Keratinocyte (primary cell): ENCODE results near the gene SYTL1. TPM values are rescaled to one million over a fixed set of nuclear protein-coding genes. Genes with fewer than 3 reads are reported as not detected.

ENCODE experiments used
- DNase-seq: peaks from one replicate; pipeline ENCODE4 v3.0.0-alpha.2; 2011; ENCODE audit warnings: low read depth, missing footprints, low spot score
- FAIRE-seq: peaks from 2 replicates; lab custom pipeline; 2011; peaks lifted over from hg19 to GRCh38; lab: Jason Lieb, UNC
- H2AFZ ChIP-seq: 2 replicates; pipeline ENCODE4 v1.6.0; 2012; ENCODE audit warnings: low read length, control low read depth, inconsistent platforms; ENCODE audit not compliant: control insufficient read depth
- H3K27ac ChIP-seq: 2 replicates; pipeline ENCODE4 v1.5.1; 2011; ENCODE audit warnings: low read length; ENCODE audit not compliant: control insufficient read depth, insufficient read depth
- H3K27me3 ChIP-seq: 3 replicates; pipeline ENCODE4 v1.6.0; 2011; ENCODE audit warnings: low read length; ENCODE audit not compliant: control insufficient read depth, insufficient read depth; ENCODE audit errors: extremely low read depth
- H3K36me3 ChIP-seq, 2 experiments: 2 replicates in 1 of 2; 3 replicates in 1 of 2; pipeline ENCODE4 v1.5.1; 2011; ENCODE audit warnings: low read length in 2 of 2, mild to moderate bottlenecking in 1 of 2; ENCODE audit not compliant: control insufficient read depth in 2 of 2, insufficient read depth in 2 of 2; ENCODE audit errors: extremely low read depth in 1 of 2
- H3K4me1 ChIP-seq: 3 replicates; pipeline ENCODE4 v1.5.1; 2011; ENCODE audit warnings: low read length; ENCODE audit not compliant: control insufficient read depth, insufficient read depth; ENCODE audit errors: extremely low read depth
- H3K4me2 ChIP-seq: 3 replicates; pipeline ENCODE4 v1.6.0; 2011; ENCODE audit warnings: low read depth, low read length; ENCODE audit not compliant: control insufficient read depth, insufficient read depth; ENCODE audit errors: extremely low read depth
- H3K4me3 ChIP-seq, 3 experiments: fragments of 200-600 bp in 1 of 3; sonication (generic) in 1 of 3; 2 replicates in 2 of 3; 3 replicates in 1 of 3; pipeline ENCODE4 v1.5.1; 2011 to 2016; ENCODE audit warnings: low read length in 3 of 3, mild to moderate bottlenecking in 3 of 3, control low read depth in 2 of 3, inconsistent platforms in 1 of 3, low read depth in 1 of 3, mixed read lengths in 1 of 3, mixed run types in 1 of 3, moderate library complexity in 1 of 3; ENCODE audit not compliant: control insufficient read depth in 2 of 3, insufficient read depth in 2 of 3; ENCODE audit errors: extremely low read depth in 1 of 3
- H3K79me2 ChIP-seq: 2 replicates; pipeline ENCODE4 v1.6.0; 2012; ENCODE audit warnings: low read length; ENCODE audit not compliant: control insufficient read depth, insufficient read depth
- H3K9ac ChIP-seq: 3 replicates; pipeline ENCODE4 v1.6.0; 2011; ENCODE audit warnings: low read length; ENCODE audit not compliant: control insufficient read depth, insufficient read depth; ENCODE audit errors: extremely low read depth
- H3K9me1 ChIP-seq: 3 replicates; pipeline ENCODE4 v1.6.0; 2011; ENCODE audit warnings: low read length; ENCODE audit not compliant: control insufficient read depth, insufficient read depth; ENCODE audit errors: extremely low read depth
- H3K9me3 ChIP-seq: 2 replicates; pipeline ENCODE4 v1.5.1; 2012; ENCODE audit warnings: low read depth, low read length; ENCODE audit not compliant: control insufficient read depth
- H4K20me1 ChIP-seq: 3 replicates; pipeline ENCODE4 v1.6.0; 2011; ENCODE audit warnings: low read length; ENCODE audit not compliant: control insufficient read depth, insufficient read depth; ENCODE audit errors: extremely low read depth
- EZH2 ChIP-seq: IDR thresholded peaks from one replicate; pipeline ENCODE4 v1.6.1; 2012; ENCODE audit warnings: inconsistent platforms, mild to moderate bottlenecking, low read length, moderate library complexity
- dilution Hi-C: fragments of 300-500 bp; cut with MboI; formaldehyde crosslinking; loops from one replicate; pipeline ENCODE4 v1.7.0; 2020; ENCODE audit warnings: low sequenced_read_pairs; ENCODE audit not compliant: extremely low pct_ligation_motif_present
- polyA plus RNA-seq, 5 experiments: library from polyadenylated mRNA; depleted of rRNA in 3 of 5; stranded (reverse) in 3 of 5; stranded (forward) in 1 of 5; unstranded in 1 of 5; fragments of >200 nt; gene quantifications; 1 replicate in 1 of 5; 2 replicates in 3 of 5; 3 replicates in 1 of 5; pipeline versions ENCODE4 v1.2.1 to v1.2.3, GENCODE V29; 2011 to 2012; ENCODE audit warnings: missing spikeins in 2 of 5, low read depth in 1 of 5, low replicate concordance in 1 of 5
- TF ChIP-seq, protein P1 (sequence below), 3 experiments: IDR thresholded peaks in 1 of 3; conservative IDR thresholded peaks in 1 of 3; optimal IDR thresholded peaks in 1 of 3; 2 replicates in 2 of 3; 3 replicates in 1 of 3; pipeline versions ENCODE3 to v1.5.1; 2011; ENCODE audit warnings: low read length in 3 of 3, mild to moderate bottlenecking in 3 of 3, moderate library complexity in 2 of 3, control low read depth in 1 of 3, inconsistent platforms in 1 of 3; ENCODE audit not compliant: insufficient read depth in 2 of 3; ENCODE audit errors: extremely low read depth in 1 of 3

The SYTL1 gene
- polyA plus RNA-seq, 1 donor (not counting 4 experiments of a cell fraction or from before 2014, with no cell fraction given), result 15.6 TPM

- dilution Hi-C loops, result no loop called here
- Histone ChIP-seq H3K4me2 (no peak overlapping the region), H3K4me1 (peaks cover 10% of the 10 kb centered on the region), H4K20me1 (no peaks in the 10 kb centered on the region), H3K27me3 (no peaks in the 10 kb centered on the region), H3K27ac (no peak overlapping the region), H3K36me3 (no peaks in the 10 kb centered on the region), H3K9ac (no peak overlapping the region), H2AFZ (no peak overlapping the region), H3K79me2 (peaks cover 15% of the 10 kb centered on the region), H3K4me3 (no peak overlapping the region), H3K9me3 (no peaks in the 10 kb centered on the region), H3K9me1 (no peaks in the 10 kb centered on the region)
- TF ChIP-seq, protein P1, sequence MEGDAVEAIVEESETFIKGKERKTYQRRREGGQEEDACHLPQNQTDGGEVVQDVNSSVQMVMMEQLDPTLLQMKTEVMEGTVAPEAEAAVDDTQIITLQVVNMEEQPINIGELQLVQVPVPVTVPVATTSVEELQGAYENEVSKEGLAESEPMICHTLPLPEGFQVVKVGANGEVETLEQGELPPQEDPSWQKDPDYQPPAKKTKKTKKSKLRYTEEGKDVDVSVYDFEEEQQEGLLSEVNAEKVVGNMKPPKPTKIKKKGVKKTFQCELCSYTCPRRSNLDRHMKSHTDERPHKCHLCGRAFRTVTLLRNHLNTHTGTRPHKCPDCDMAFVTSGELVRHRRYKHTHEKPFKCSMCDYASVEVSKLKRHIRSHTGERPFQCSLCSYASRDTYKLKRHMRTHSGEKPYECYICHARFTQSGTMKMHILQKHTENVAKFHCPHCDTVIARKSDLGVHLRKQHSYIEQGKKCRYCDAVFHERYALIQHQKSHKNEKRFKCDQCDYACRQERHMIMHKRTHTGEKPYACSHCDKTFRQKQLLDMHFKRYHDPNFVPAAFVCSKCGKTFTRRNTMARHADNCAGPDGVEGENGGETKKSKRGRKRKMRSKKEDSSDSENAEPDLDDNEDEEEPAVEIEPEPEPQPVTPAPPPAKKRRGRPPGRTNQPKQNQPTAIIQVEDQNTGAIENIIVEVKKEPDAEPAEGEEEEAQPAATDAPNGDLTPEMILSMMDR (optimal IDR thresholded peaks at IDR 0.05 in 1 of 3, IDR thresholded peaks at IDR 0.05 in 1 of 3, conservative IDR thresholded peaks at IDR 0.05 in 1 of 3; ENCODE audit: extremely low read depth in 1 of 3, insufficient read depth in 2 of 3, low read length in 3 of 3), result no peak
- TF ChIP-seq EZH2, result no peak
- FAIRE-seq (no peak), DNase-seq (no peak)
Measured at GRCh38 chr1:27318596-27318995, 23.2 kb upstream of the SYTL1 start.

GRCh38 chr1:27321813-27322568 is 19.8 kb upstream of the SYTL1 start, which contains the start of gene TMEM222:
Gene TMEM222 (plus strand): TSS chr1:27322163. CDS start chr1:27322198, 35 bp downstream.
- peaks cover 5 to 12% of the 10 kb centered on the region in 2 experiments for H3K36me3 ChIP-seq
- peaks cover 12% of the 10 kb centered on the region for H3K4me1 ChIP-seq
- H4K20me1 ChIP-seq, result no peaks in the 10 kb centered on the region
- dilution Hi-C loops, result no loop called here
- peak within 1 kb of the TSS; percentile 97 to 100 (median 98) for H3K4me3 ChIP-seq
- H3K9ac ChIP-seq, result peak within 1 kb of the TSS; percentile 99
- H2AFZ ChIP-seq, result peak within 1 kb of the TSS; percentile 94
- H3K79me2 ChIP-seq, result peaks cover 47% of the 10 kb centered on the region
- peak within 1 kb of the TSS; percentile 91 for H3K27ac ChIP-seq
- TF ChIP-seq, protein P1 (optimal IDR thresholded peaks at IDR 0.05 in 1 of 3, IDR thresholded peaks at IDR 0.05 in 1 of 3, conservative IDR thresholded peaks at IDR 0.05 in 1 of 3; ENCODE audit: extremely low read depth in 1 of 3, insufficient read depth in 2 of 3, low read length in 3 of 3), result no peak
- TF ChIP-seq EZH2, result no peak
- H3K9me1 ChIP-seq, result no peaks in the 10 kb centered on the region
- H3K4me2 ChIP-seq, result peak within 1 kb of the TSS; percentile 99
- no peaks in the 10 kb centered on the region for H3K9me3 ChIP-seq
- H3K27me3 ChIP-seq, result no peaks in the 10 kb centered on the region
- DNase-seq, result peak; percentile 76
- no peak for FAIRE-seq
